Measurements from ENCODE around the gene SLC44A3.

SLC44A3 gene

GRCh38 chr1:94866164-94866807 is 46.1 kb downstream of the SLC44A3 start:
- in situ Hi-C loops (cut with MboI; ENCODE audit: low sequenced_read_pairs), result no loop called here

- in situ Hi-C loops (cut with MboI; ENCODE audit: low sequenced_read_pairs), result no loop called here
Observed at GRCh38 chr1:94871031-94871430, 50.9 kb downstream of the SLC44A3 start.

- in situ Hi-C loops (cut with MboI; ENCODE audit: low sequenced_read_pairs), result no loop called here
Observed at GRCh38 chr1:94872771-94873495, 52.8 kb downstream of the SLC44A3 start.

- in situ Hi-C loops (cut with MboI; ENCODE audit: low sequenced_read_pairs), result no loop called here
Observed at GRCh38 chr1:94873520-94874351, 53.6 kb downstream of the SLC44A3 start.

GRCh38 chr1:94874423-94874822 is 54.3 kb downstream of the SLC44A3 start:
- in situ Hi-C loops (cut with MboI; ENCODE audit: low sequenced_read_pairs), result no loop called here

- in situ Hi-C loops (cut with MboI; ENCODE audit: low sequenced_read_pairs), result no loop called here
Observed at GRCh38 chr1:94875794-94876193, 55.6 kb downstream of the SLC44A3 start.

GRCh38 chr1:94876362-94876761 is 56.2 kb downstream of the SLC44A3 start:
- in situ Hi-C loops (cut with MboI; ENCODE audit: low sequenced_read_pairs), result no loop called here

GRCh38 chr1:94878329-94878728 is 58.2 kb downstream of the SLC44A3 start:
- in situ Hi-C loops (cut with MboI; ENCODE audit: low sequenced_read_pairs), result no loop called here

- in situ Hi-C loops (cut with MboI; ENCODE audit: low sequenced_read_pairs), result no loop called here
Observed at GRCh38 chr1:94883691-94884090, 63.5 kb downstream of the SLC44A3 start.

- in situ Hi-C loops (cut with MboI; ENCODE audit: low sequenced_read_pairs), result no loop called here
Observed at GRCh38 chr1:94884106-94884505, 63.9 kb downstream of the SLC44A3 start.

GRCh38 chr1:94884507-94884906 is 64.3 kb downstream of the SLC44A3 start:
- in situ Hi-C loops (cut with MboI; ENCODE audit: low sequenced_read_pairs), result no loop called here

- in situ Hi-C loops (cut with MboI; ENCODE audit: low sequenced_read_pairs), result no loop called here
Observed at GRCh38 chr1:94886361-94886760, 66.2 kb downstream of the SLC44A3 start.

GRCh38 chr1:94887106-94887505 is 66.9 kb downstream of the SLC44A3 start:
- in situ Hi-C loops (cut with MboI; ENCODE audit: low sequenced_read_pairs), result no loop called here

GRCh38 chr1:94887603-94888171 is 67.5 kb downstream of the SLC44A3 start:
- in situ Hi-C loops (cut with MboI; ENCODE audit: low sequenced_read_pairs), result no loop called here

GRCh38 chr1:94888201-94888600 is 68.0 kb downstream of the SLC44A3 start:
- in situ Hi-C loops (cut with MboI; ENCODE audit: low sequenced_read_pairs), result no loop called here

GRCh38 chr1:94892604-94893254 is 72.6 kb downstream of the SLC44A3 start:
- in situ Hi-C loops (cut with MboI; ENCODE audit: low sequenced_read_pairs), result no loop called here

- in situ Hi-C loops (cut with MboI; ENCODE audit: low sequenced_read_pairs), result no loop called here
Observed at GRCh38 chr1:94894630-94895029, 74.5 kb downstream of the SLC44A3 start.

GRCh38 chr1:94895518-94895917 is 75.4 kb downstream of the SLC44A3 start:
- in situ Hi-C loops (cut with MboI; ENCODE audit: low sequenced_read_pairs), result no loop called here

GRCh38 chr1:94898491-94899385 is 78.6 kb downstream of the SLC44A3 start:
- in situ Hi-C loops (cut with MboI; ENCODE audit: low sequenced_read_pairs), result no loop called here

- in situ Hi-C loops (cut with MboI; ENCODE audit: low sequenced_read_pairs), result no loop called here
Observed at GRCh38 chr1:94899756-94900155, 79.6 kb downstream of the SLC44A3 start.
